Spinal cord (tissue), 10 donors: ENCODE measurements around the gene CCNA2. TPM values are rescaled to one million over a fixed set of nuclear protein-coding genes. Genes with fewer than 3 reads are reported as not detected.
A peak's percentile ranks its signal among the peaks of the same experiment; 100 is the strongest.

Experiments used
- DNase-seq, 6 donors: peaks; one replicate each; pipeline versions ENCODE4 v3.0.0 to v3.0.0-alpha.2; 2013 to 2015; ENCODE audit warnings: low spot score in 6 of 6, low read depth in 4 of 6
- H3K27ac ChIP-seq: one replicate; pipeline ENCODE4 v1.5.1; 2013; ENCODE audit warnings: low read depth, low read length, control low read depth
- H3K27me3 ChIP-seq: one replicate; pipeline ENCODE4 v1.6.1; 2013; ENCODE audit warnings: low read length; ENCODE audit not compliant: control insufficient read depth, insufficient read depth
- H3K36me3 ChIP-seq: one replicate; pipeline ENCODE4 v1.6.1; 2013; ENCODE audit warnings: low read length; ENCODE audit not compliant: control insufficient read depth, insufficient read depth
- H3K4me1 ChIP-seq: one replicate; pipeline ENCODE4 v1.6.1; 2013; ENCODE audit warnings: low read length; ENCODE audit not compliant: control insufficient read depth, insufficient read depth
- H3K4me3 ChIP-seq: one replicate; pipeline ENCODE4 v1.5.1; 2013; ENCODE audit warnings: low read depth, low read length, control low read depth
- H3K9me3 ChIP-seq: one replicate; pipeline ENCODE4 v1.6.1; 2013; ENCODE audit warnings: low read length; ENCODE audit not compliant: control insufficient read depth, insufficient read depth
- WGBS: methylation state at CpG from one replicate; pipeline ENCODE4 v1.1.5; 2013; ENCODE audit warnings: missing lambda C conversion rate; ENCODE audit not compliant: insufficient coverage; 5-methylcytosine and 5-hydroxymethylcytosine counted together
- long read RNA-seq, 4 donors: transcript quantifications; one replicate each; lab custom pipeline, GENCODE V29; 2026
- polyA plus RNA-seq, 2 donors: library from polyadenylated mRNA; unstranded; fragments of 120-200 nt; gene quantifications; one replicate each; pipeline ENCODE4 v1.2.1, GENCODE V29; 2013; ENCODE audit not compliant: insufficient read length in 2 of 2
- total RNA-seq, 2 donors: library from RNA; depleted of rRNA in 1 of 2; stranded (reverse); fragments of 120-200 nt in 1 of 2; fragments of >200 nt in 1 of 2; gene quantifications; one replicate each; pipeline versions ENCODE4 v1.2.3 to v1.2.4, GENCODE V29; 2013 to 2014
- donor health status: healthy.

Gene CCNA2
- total RNA-seq (10 to 100 TPM; 16.4 to 17.4 TPM), polyA plus RNA-seq (10 to 100 TPM; 17.6 to 17.9 TPM)
- long read RNA-seq, donor 1, transcript CCNA2-201 (8 exons, 2,797 nt) = major isoform, 6 of 6 reads
- long read RNA-seq, donor 1, partial matches to known transcripts = 0 of 6 reads
- long read RNA-seq, donor 1, other reads (novel, unspliced or antisense) = 0 of 6 reads
- long read RNA-seq, donor 2, partial matches to known transcripts = 0 of 3 reads
- long read RNA-seq, donor 2, other reads (novel, unspliced or antisense) = 0 of 3 reads
- long read RNA-seq, donor 3, partial matches to known transcripts = 0 of 3 reads
- long read RNA-seq, donor 3, other reads (novel, unspliced or antisense) = 0 of 3 reads
- long read RNA-seq, donor 4, transcript CCNA2-201 (8 exons, 2,797 nt) = major isoform, 26 of 238 reads
- long read RNA-seq, donor 4, partial matches to known transcripts = 176 of 238 reads
- long read RNA-seq, donor 4, other reads (novel, unspliced or antisense) = 36 of 238 reads

DNA sequence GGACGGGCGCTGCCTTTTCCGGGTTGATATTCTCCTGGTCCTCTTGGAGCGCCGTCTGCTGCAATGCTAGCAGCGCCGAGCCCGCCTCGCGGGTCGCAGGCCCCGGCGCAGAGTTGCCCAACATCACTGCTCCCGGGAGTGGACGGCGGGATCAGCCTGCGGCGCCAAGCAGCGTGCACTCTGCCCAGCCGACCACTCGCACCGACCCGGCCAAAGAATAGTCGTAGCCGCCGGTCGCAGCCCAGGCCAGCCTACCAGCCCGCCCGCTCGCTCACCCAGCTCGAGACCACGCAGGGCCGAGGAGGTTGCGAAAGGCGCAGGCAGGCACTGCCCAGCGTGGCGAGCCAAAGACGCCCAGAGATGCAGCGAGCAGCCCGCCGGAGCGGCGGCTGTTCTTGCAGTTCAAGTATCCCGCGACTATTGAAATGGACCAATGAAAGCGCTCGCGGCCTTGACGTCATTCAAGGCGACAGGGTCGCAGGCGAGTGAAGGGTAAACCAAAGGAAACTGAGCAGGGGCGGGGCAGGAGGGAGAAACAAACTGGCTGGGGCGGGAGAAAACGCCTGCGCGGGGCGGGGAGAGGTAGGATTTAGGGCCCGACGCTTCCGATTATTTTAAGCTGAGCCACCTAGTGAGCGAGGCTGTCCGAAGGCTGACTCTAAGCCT lies at the start of gene CCNA2:
CCNA2 (minus strand) TSS at position 379 of the 666 bp plus-strand sequence; CDS start at position 124, 255 bp downstream.
- Histone ChIP-seq H3K27ac (peak within 1 kb of the TSS; percentile 48), H3K27me3 (no peaks in the 10 kb centered on the region), H3K9me3 (no peaks in the 10 kb centered on the region), H3K36me3 (peaks cover 3% of the 10 kb centered on the region), H3K4me3 (peak within 1 kb of the TSS; percentile 60), H3K4me1 (peaks cover 10% of the 10 kb centered on the region)
- DNase-seq = peak; percentile 90 to 98 (median 94)
- under 1% methylated on average over 63 of the region's 63 CpGs for WGBS

DNA sequence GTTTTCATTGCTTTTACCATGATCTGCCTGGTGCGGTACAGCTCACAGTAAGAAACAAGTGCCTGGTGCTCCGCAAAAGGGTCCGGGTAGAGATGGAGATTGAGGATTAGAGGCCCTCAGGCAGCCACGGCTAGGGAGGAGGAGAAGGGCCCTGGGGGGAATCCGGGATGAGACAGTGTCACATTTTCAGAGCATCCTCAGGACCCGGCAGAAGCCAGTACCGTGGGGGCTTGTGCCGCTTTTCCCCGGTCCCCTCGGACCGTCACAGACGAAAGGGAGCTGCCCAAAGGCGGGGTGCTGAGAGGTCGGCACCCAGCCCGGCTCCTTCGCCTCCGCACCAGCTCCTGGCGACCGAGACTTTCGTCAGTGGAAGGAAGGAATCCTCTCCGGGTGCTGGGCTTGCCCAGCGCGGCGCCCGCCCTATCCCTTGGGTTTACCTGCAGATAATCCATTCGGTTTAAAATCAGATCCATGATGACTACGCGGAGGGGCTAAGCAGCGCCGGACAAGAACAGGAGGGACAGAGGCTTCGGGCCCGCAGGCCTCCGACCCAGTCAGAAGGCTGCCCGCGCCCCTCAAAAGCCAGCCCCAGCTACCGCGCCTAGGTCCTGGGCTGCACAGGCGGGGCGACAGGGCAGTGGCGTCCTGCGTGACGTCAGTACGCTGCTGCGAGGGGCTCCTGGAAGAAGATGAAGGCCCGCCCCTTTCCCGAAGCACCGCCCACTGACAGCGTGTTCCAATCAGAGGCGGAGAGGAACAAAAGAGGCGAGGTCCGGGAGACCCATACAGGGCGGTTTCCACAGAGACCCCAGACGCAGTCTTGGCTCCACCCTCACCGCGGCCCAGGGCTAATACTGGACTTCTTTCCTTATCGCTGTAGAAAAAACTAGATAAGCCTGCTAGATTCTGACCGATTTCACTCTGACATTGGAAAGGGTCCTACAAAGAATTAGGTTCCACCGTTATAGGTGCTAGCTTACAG lies 46.4 kb upstream of the CCNA2 start, which contains the start of gene BBS7:
BBS7 (minus strand) TSS at position 634 of the 982 bp plus-strand sequence; CDS start at position 473, 161 bp downstream.
- H3K4me3 ChIP-seq = peak within 1 kb of the TSS; percentile 98
- peak; percentile 94 to 100 (median 98) for DNase-seq
- H3K27me3 ChIP-seq = no peaks in the 10 kb centered on the region
- peak within 1 kb of the TSS; percentile 99 for H3K27ac ChIP-seq
- H3K9me3 ChIP-seq = no peaks in the 10 kb centered on the region
- peaks cover 7% of the 10 kb centered on the region for H3K4me1 ChIP-seq
- peaks cover 8% of the 10 kb centered on the region for H3K36me3 ChIP-seq
- WGBS = under 1% methylated on average over 58 of the region's 58 CpGs

- H3K4me3 ChIP-seq = no peak overlapping the region
Observed at GRCh38 chr4:121863799-121864198, 40.1 kb upstream of the CCNA2 start.

GRCh38 chr4:121861426-121861825 lies 37.7 kb upstream of the CCNA2 start:
- peaks cover 12% of the 10 kb centered on the region for H3K36me3 ChIP-seq
- H3K27me3 ChIP-seq = no peaks in the 10 kb centered on the region
- no peaks in the 10 kb centered on the region for H3K9me3 ChIP-seq
- no peak overlapping the region for H3K4me3 ChIP-seq
- WGBS = no CpG with 5 or more reads among the region's 2 CpGs
- no peak for DNase-seq
- no peak overlapping the region for H3K27ac ChIP-seq
- no peaks in the 10 kb centered on the region for H3K4me1 ChIP-seq

More at GRCh38 chr4:121863799-121864198, 40.1 kb upstream of the CCNA2 start:
- Histone ChIP-seq H3K27me3 (no peaks in the 10 kb centered on the region), H3K36me3 (peaks cover 8% of the 10 kb centered on the region), H3K9me3 (no peaks in the 10 kb centered on the region), H3K4me1 (no peaks in the 10 kb centered on the region), H3K27ac (no peak overlapping the region)
- no peak for DNase-seq
- WGBS = 80% methylated on average over 2 of the region's 7 CpGs

DNA sequence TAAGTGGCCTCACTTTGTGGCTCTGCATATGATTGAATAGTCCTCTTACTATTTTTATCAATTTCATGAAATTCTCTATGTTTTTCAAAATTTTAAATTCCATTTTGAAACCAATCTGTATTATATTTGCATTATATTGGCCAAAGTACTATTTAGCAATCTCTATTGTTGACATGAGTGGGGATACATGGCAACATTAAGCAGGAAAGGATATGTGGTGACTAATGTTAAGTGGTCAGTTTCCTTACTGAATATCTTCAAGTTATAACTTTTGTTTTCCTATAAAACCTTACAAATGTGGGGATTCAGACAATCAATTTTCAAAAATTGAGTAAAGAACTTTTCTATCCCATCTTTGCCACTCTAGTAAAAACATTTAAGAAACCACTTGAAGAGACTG lies 36.4 kb upstream of the CCNA2 start:
- H3K4me3 ChIP-seq = no peak overlapping the region
- H3K27me3 ChIP-seq = no peaks in the 10 kb centered on the region
- no peaks in the 10 kb centered on the region for H3K9me3 ChIP-seq
- H3K27ac ChIP-seq = no peak overlapping the region
- DNase-seq = no peak
- H3K36me3 ChIP-seq = peaks cover 10% of the 10 kb centered on the region
- no peaks in the 10 kb centered on the region for H3K4me1 ChIP-seq

DNA sequence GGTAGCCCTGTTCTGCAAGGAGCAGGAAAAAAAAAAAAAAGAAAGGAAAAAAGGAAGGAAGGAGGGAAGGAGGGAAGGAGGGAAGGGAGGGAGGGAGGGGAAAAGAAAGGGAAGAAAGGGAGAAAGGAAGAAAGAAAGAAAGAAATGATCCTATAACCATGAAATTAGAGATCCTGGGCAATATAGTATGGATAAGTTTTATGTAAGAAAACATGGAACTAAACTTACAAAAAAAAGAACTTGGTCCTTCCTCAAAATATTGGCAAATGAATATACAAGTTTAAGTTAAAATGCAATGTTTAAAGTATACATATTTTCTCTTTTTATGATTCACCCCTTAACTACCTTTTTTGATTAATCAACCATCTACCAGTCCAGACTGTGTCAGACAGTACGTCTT lies 27.7 kb upstream of the CCNA2 start:
- no peak for DNase-seq
- H3K4me1 ChIP-seq = no peaks in the 10 kb centered on the region
- H3K36me3 ChIP-seq = peaks cover 11% of the 10 kb centered on the region
- 83% methylated on average over 1 of the region's 1 CpG for WGBS
- no peaks in the 10 kb centered on the region for H3K9me3 ChIP-seq
- H3K27me3 ChIP-seq = no peaks in the 10 kb centered on the region
- no peak overlapping the region for H3K27ac ChIP-seq
- no peak overlapping the region for H3K4me3 ChIP-seq

- 70% methylated on average over 2 of the region's 6 CpGs for WGBS
- peaks cover 13% of the 10 kb centered on the region for H3K36me3 ChIP-seq
- no peak for DNase-seq
Observed at GRCh38 chr4:121846662-121847061, 23.0 kb upstream of the CCNA2 start.

DNA sequence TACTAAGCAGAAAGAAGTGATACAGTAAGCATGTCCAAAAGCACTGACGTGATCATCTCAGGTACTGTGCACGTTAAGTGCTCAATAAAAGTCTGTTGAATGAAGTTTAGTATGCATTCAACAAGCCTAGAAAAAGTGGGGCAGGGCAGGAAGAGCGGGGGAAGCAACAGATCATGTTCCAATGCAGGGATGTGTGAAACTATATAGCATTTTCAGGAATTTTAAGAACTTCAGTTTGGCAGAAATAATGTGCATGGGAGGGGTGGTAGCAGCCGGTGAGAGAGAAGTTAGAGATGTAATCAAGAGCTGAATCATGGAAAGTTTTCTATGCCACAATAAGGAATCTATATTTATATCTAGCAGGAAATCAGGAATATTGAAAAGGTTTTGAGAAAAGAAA lies 19.2 kb upstream of the CCNA2 start:
- DNase-seq = no peak
- WGBS = 96% methylated on average over 3 of the region's 4 CpGs
- Histone ChIP-seq H3K27me3 (no peaks in the 10 kb centered on the region), H3K36me3 (peaks cover 16% of the 10 kb centered on the region), H3K27ac (no peak overlapping the region), H3K9me3 (no peaks in the 10 kb centered on the region), H3K4me3 (no peak overlapping the region), H3K4me1 (no peaks in the 10 kb centered on the region)

More at GRCh38 chr4:121846662-121847061, 23.0 kb upstream of the CCNA2 start:
- H3K9me3 ChIP-seq = no peaks in the 10 kb centered on the region
- H3K4me1 ChIP-seq = no peaks in the 10 kb centered on the region
- H3K27ac ChIP-seq = no peak overlapping the region
- H3K4me3 ChIP-seq = no peak overlapping the region
- H3K27me3 ChIP-seq = no peaks in the 10 kb centered on the region

DNA sequence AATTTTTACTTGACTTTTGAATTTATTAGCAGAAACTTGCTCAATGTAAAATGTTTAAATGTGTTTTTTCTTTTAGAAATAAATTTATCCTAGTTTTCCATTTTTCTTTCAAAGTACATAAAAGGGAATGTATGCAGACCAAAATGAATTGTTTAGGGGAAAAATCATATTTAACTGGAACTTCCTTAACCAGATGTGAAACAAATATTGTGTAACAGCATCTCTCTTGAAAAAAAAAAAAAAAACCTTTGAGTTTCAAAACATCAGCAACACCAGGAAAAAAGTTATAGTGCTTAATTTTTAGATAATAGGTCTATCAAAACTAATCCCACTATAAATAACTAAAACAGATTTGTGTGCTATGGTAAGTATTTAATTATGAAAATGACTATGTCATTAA lies 14.5 kb upstream of the CCNA2 start:
- Histone ChIP-seq H3K4me3 (no peak overlapping the region), H3K4me1 (no peaks in the 10 kb centered on the region), H3K9me3 (no peaks in the 10 kb centered on the region), H3K27ac (no peak overlapping the region), H3K36me3 (peaks cover 19% of the 10 kb centered on the region), H3K27me3 (no peaks in the 10 kb centered on the region)
- DNase-seq = no peak
